UCSD-AML1 (cell line): ENCODE measurements around the gene DTYMK.
A peak's percentile ranks its signal among the peaks of the same experiment; 100 is the strongest.

Experiments
- DNase-seq: peaks from one replicate; lab custom pipeline; 2025; ENCODE audit not compliant: unreplicated experiment; lab: John Stamatoyannopoulos, UW

DTYMK gene

GRCh38 chr2:241652142-241652541 is 34.5 kb downstream of the DTYMK start:
- DNase-seq: no peak

GRCh38 chr2:241649927-241650326 is 36.7 kb downstream of the DTYMK start:
- DNase-seq: no peak

- no peak for DNase-seq
These were observed 37.2 kb downstream of the DTYMK start for GRCh38 chr2:241649404-241649803.

GRCh38 chr2:241648453-241648852 is 38.2 kb downstream of the DTYMK start:
- no peak for DNase-seq

- no peak for DNase-seq
These were observed 40.5 kb downstream of the DTYMK start for GRCh38 chr2:241645915-241646645.

- no peak for DNase-seq
These were observed 41.3 kb downstream of the DTYMK start for GRCh38 chr2:241645056-241645914.

GRCh38 chr2:241641631-241642030 is 45.0 kb downstream of the DTYMK start:
- DNase-seq: no peak

- no peak for DNase-seq
These were observed 46.3 kb downstream of the DTYMK start for GRCh38 chr2:241640165-241640795.

GRCh38 chr2:241639385-241639784 is 47.2 kb downstream of the DTYMK start:
- no peak for DNase-seq

- no peak for DNase-seq
These were observed 47.7 kb downstream of the DTYMK start for GRCh38 chr2:241638940-241639339.

- no peak for DNase-seq
These were observed 48.6 kb downstream of the DTYMK start for GRCh38 chr2:241637795-241638660.

GRCh38 chr2:241637018-241637794 is 49.4 kb downstream of the DTYMK start, which contains the start of the genes ATG4B and THAP4:
Gene ATG4B (plus strand): TSS chr2:241637693. CDS start chr2:241637715, 22 bp downstream.
Gene THAP4 (minus strand): TSS chr2:241637158. CDS start chr2:241637017, 141 bp downstream.
- peak; percentile 88 for DNase-seq

GRCh38 chr2:241636182-241637017 is 50.2 kb downstream of the DTYMK start:
- peak; percentile 42 for DNase-seq

- no peak for DNase-seq
These were observed 50.9 kb downstream of the DTYMK start for GRCh38 chr2:241635756-241636155.

- no peak for DNase-seq
These were observed 53.1 kb downstream of the DTYMK start for GRCh38 chr2:241633561-241633960.

GRCh38 chr2:241632478-241633325 is 53.9 kb downstream of the DTYMK start:
- DNase-seq: no peak

- no peak for DNase-seq
These were observed 56.7 kb downstream of the DTYMK start for GRCh38 chr2:241629762-241630435.
